K562 (cell line): ENCODE data around the gene FGF11. TPM values are rescaled to one million over a fixed set of nuclear protein-coding genes. Genes with fewer than 3 reads are reported as not detected.

Experiments
- polyA plus RNA-seq, 8 experiments: library from polyadenylated mRNA; depleted of rRNA in 4 of 8; stranded (reverse) in 5 of 8; unstranded in 3 of 8; fragments of >200 nt; fragmentation: Nextera tagmentation in 2 of 8; fragmentation: Illumina TruSeq in 1 of 8; extraction: Ambion mirVana in 2 of 8; extraction: Trizol in 1 of 8; gene quantifications; 2 replicates each; pipeline versions ENCODE4 v1.2.1 to v1.2.3, GENCODE V29; 2011 to 2014; ENCODE audit warnings: inconsistent platforms in 1 of 8, missing spikeins in 1 of 8
- total RNA-seq, 7 experiments: library from RNA; depleted of rRNA in 6 of 7; stranded (reverse); fragments of >200 nt in 6 of 7; fragmentation: Illumina TruSeq in 2 of 7; extraction: Trizol in 2 of 7; gene quantifications; 2 replicates each; pipeline versions ENCODE4 v1.2.1 to v1.2.3, GENCODE V29; 2011 to 2021; ENCODE audit warnings: low replicate concordance in 1 of 7
- TF ChIP-seq, protein P1 (sequence below), 2 experiments: fragments of 450-650 bp in 1 of 2; sonication (generic) in 1 of 2; formaldehyde crosslinking in 1 of 2; IDR thresholded peaks; 2 replicates each; pipeline versions ENCODE4 v1.7.1 to v1.9.0; 2016 to 2022; ENCODE audit warnings: inconsistent platforms in 1 of 2, mild to moderate bottlenecking in 1 of 2, missing genetic modification reagents in 1 of 2
- TF ChIP-seq, protein P2 (sequence below): fragments of 450-650 bp; IDR thresholded peaks from 2 replicates; pipeline ENCODE4 v1.6.1; 2018; ENCODE audit warnings: mild to moderate bottlenecking, low read depth; ENCODE audit not compliant: partially characterized antibody
- TF ChIP-seq, protein P3 (sequence below): fragments of 450-650 bp; IDR thresholded peaks from 2 replicates; pipeline ENCODE4 v1.6.1; 2018; ENCODE audit not compliant: partially characterized antibody

The FGF11 gene
- total and polyA plus RNA-seq, 9 of the 15 experiments (the other 6 are each of a cell fraction or from before 2014, with no cell fraction given): 1.2 to 7.5 (median 3.0) TPM

DNA sequence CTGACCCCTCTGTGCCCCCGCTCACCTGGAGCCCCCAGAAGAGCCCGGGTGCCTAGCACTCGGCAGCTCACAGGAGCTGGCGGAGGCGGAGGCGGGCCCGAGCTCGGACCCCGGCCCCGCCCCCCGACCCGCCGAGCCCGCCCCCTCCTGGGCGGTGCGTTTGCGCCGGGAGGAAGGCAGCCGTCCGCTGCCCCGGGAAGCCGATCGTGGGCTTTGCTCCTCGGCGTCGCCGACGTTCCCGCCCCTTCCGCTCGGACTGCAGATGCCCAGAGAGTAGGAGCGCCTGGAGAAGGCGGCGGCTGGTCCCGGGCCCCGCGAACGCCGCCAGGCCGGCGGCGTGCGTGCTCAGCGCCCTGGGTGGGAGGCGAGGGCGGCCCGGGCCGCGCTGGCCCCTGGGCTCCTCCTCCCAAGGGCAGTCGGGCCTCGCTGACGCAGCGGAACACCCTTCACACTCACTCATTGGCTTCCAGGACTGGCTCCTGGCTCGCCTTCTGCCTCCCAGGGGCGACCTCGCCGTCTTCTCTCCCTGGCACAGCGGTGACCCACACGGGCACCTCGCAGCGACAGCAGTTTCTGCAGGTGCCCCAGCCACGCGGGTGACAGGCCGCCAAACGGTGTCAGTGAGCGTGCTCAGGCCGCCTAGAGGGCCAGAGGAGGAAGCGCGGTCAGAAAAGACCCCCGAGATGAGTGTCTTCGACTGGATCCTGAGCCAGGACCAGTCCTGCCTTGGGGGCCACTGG is 44.7 kb upstream of the FGF11 start, which contains the start of gene PLSCR3 (continued):
- TF ChIP-seq, protein P1, sequence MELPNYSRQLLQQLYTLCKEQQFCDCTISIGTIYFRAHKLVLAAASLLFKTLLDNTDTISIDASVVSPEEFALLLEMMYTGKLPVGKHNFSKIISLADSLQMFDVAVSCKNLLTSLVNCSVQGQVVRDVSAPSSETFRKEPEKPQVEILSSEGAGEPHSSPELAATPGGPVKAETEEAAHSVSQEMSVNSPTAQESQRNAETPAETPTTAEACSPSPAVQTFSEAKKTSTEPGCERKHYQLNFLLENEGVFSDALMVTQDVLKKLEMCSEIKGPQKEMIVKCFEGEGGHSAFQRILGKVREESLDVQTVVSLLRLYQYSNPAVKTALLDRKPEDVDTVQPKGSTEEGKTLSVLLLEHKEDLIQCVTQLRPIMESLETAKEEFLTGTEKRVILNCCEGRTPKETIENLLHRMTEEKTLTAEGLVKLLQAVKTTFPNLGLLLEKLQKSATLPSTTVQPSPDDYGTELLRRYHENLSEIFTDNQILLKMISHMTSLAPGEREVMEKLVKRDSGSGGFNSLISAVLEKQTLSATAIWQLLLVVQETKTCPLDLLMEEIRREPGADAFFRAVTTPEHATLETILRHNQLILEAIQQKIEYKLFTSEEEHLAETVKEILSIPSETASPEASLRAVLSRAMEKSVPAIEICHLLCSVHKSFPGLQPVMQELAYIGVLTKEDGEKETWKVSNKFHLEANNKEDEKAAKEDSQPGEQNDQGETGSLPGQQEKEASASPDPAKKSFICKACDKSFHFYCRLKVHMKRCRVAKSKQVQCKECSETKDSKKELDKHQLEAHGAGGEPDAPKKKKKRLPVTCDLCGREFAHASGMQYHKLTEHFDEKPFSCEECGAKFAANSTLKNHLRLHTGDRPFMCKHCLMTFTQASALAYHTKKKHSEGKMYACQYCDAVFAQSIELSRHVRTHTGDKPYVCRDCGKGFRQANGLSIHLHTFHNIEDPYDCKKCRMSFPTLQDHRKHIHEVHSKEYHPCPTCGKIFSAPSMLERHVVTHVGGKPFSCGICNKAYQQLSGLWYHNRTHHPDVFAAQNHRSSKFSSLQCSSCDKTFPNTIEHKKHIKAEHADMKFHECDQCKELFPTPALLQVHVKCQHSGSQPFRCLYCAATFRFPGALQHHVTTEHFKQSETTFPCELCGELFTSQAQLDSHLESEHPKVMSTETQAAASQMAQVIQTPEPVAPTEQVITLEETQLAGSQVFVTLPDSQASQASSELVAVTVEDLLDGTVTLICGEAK (IDR thresholded peaks at IDR 0.05): no peak
- TF ChIP-seq, protein P1 (CRISPR knock-in tag; IDR thresholded peaks at IDR 0.05): no peak
- TF ChIP-seq, protein P2, sequence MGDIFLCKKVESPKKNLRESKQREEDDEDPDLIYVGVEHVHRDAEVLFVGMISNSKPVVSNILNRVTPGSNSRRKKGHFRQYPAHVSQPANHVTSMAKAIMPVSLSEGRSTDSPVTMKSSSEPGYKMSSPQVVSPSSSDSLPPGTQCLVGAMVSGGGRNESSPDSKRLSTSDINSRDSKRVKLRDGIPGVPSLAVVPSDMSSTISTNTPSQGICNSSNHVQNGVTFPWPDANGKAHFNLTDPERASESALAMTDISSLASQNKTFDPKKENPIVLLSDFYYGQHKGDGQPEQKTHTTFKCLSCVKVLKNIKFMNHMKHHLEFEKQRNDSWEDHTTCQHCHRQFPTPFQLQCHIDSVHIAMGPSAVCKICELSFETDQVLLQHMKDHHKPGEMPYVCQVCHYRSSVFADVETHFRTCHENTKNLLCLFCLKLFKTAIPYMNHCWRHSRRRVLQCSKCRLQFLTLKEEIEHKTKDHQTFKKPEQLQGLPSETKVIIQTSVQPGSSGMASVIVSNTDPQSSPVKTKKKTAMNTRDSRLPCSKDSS: no peak
- TF ChIP-seq, protein P3, sequence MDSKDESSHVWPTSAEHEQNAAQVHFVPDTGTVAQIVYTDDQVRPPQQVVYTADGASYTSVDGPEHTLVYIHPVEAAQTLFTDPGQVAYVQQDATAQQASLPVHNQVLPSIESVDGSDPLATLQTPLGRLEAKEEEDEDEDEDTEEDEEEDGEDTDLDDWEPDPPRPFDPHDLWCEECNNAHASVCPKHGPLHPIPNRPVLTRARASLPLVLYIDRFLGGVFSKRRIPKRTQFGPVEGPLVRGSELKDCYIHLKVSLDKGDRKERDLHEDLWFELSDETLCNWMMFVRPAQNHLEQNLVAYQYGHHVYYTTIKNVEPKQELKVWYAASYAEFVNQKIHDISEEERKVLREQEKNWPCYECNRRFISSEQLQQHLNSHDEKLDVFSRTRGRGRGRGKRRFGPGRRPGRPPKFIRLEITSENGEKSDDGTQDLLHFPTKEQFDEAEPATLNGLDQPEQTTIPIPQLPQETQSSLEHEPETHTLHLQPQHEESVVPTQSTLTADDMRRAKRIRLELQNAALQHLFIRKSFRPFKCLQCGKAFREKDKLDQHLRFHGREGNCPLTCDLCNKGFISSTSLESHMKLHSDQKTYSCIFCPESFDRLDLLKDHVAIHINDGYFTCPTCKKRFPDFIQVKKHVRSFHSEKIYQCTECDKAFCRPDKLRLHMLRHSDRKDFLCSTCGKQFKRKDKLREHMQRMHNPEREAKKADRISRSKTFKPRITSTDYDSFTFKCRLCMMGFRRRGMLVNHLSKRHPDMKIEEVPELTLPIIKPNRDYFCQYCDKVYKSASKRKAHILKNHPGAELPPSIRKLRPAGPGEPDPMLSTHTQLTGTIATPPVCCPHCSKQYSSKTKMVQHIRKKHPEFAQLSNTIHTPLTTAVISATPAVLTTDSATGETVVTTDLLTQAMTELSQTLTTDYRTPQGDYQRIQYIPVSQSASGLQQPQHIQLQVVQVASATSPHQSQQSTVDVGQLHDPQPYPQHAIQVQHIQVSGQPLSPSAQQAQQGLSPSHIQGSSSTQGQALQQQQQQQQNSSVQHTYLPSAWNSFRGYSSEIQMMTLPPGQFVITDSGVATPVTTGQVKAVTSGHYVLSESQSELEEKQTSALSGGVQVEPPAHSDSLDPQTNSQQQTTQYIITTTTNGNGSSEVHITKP: no peak
